Keratinocyte (primary cell): ENCODE results near the gene SCFD2. TPM values are rescaled to one million over a fixed set of nuclear protein-coding genes. Genes with fewer than 3 reads are reported as not detected.
"Not testable (repeated sequence)": the region's sequence is repeated elsewhere in the genome, so short reads cannot be mapped to it uniquely, and the experiment has no call there.

ENCODE experiments used
- DNase-seq: peaks from one replicate; pipeline ENCODE4 v3.0.0-alpha.2; 2011; ENCODE audit warnings: low read depth, missing footprints, low spot score
- FAIRE-seq: peaks from 2 replicates; lab custom pipeline; 2011; peaks lifted over from hg19 to GRCh38; lab: Jason Lieb, UNC
- H2AFZ ChIP-seq: 2 replicates; pipeline ENCODE4 v1.6.0; 2012; ENCODE audit warnings: low read length, control low read depth, inconsistent platforms; ENCODE audit not compliant: control insufficient read depth
- H3K27ac ChIP-seq: 2 replicates; pipeline ENCODE4 v1.5.1; 2011; ENCODE audit warnings: low read length; ENCODE audit not compliant: control insufficient read depth, insufficient read depth
- H3K27me3 ChIP-seq: 3 replicates; pipeline ENCODE4 v1.6.0; 2011; ENCODE audit warnings: low read length; ENCODE audit not compliant: control insufficient read depth, insufficient read depth; ENCODE audit errors: extremely low read depth
- H3K36me3 ChIP-seq, 2 experiments: 2 replicates in 1 of 2; 3 replicates in 1 of 2; pipeline ENCODE4 v1.5.1; 2011; ENCODE audit warnings: low read length in 2 of 2, mild to moderate bottlenecking in 1 of 2; ENCODE audit not compliant: control insufficient read depth in 2 of 2, insufficient read depth in 2 of 2; ENCODE audit errors: extremely low read depth in 1 of 2
- H3K4me1 ChIP-seq: 3 replicates; pipeline ENCODE4 v1.5.1; 2011; ENCODE audit warnings: low read length; ENCODE audit not compliant: control insufficient read depth, insufficient read depth; ENCODE audit errors: extremely low read depth
- H3K4me2 ChIP-seq: 3 replicates; pipeline ENCODE4 v1.6.0; 2011; ENCODE audit warnings: low read depth, low read length; ENCODE audit not compliant: control insufficient read depth, insufficient read depth; ENCODE audit errors: extremely low read depth
- H3K4me3 ChIP-seq, 3 experiments: fragments of 200-600 bp in 1 of 3; sonication (generic) in 1 of 3; 2 replicates in 2 of 3; 3 replicates in 1 of 3; pipeline ENCODE4 v1.5.1; 2011 to 2016; ENCODE audit warnings: low read length in 3 of 3, mild to moderate bottlenecking in 3 of 3, control low read depth in 2 of 3, inconsistent platforms in 1 of 3, low read depth in 1 of 3, mixed read lengths in 1 of 3, mixed run types in 1 of 3, moderate library complexity in 1 of 3; ENCODE audit not compliant: control insufficient read depth in 2 of 3, insufficient read depth in 2 of 3; ENCODE audit errors: extremely low read depth in 1 of 3
- H3K79me2 ChIP-seq: 2 replicates; pipeline ENCODE4 v1.6.0; 2012; ENCODE audit warnings: low read length; ENCODE audit not compliant: control insufficient read depth, insufficient read depth
- H3K9ac ChIP-seq: 3 replicates; pipeline ENCODE4 v1.6.0; 2011; ENCODE audit warnings: low read length; ENCODE audit not compliant: control insufficient read depth, insufficient read depth; ENCODE audit errors: extremely low read depth
- H3K9me1 ChIP-seq: 3 replicates; pipeline ENCODE4 v1.6.0; 2011; ENCODE audit warnings: low read length; ENCODE audit not compliant: control insufficient read depth, insufficient read depth; ENCODE audit errors: extremely low read depth
- H3K9me3 ChIP-seq: 2 replicates; pipeline ENCODE4 v1.5.1; 2012; ENCODE audit warnings: low read depth, low read length; ENCODE audit not compliant: control insufficient read depth
- H4K20me1 ChIP-seq: 3 replicates; pipeline ENCODE4 v1.6.0; 2011; ENCODE audit warnings: low read length; ENCODE audit not compliant: control insufficient read depth, insufficient read depth; ENCODE audit errors: extremely low read depth
- CTCF ChIP-seq, 3 experiments: IDR thresholded peaks in 1 of 3; conservative IDR thresholded peaks in 1 of 3; optimal IDR thresholded peaks in 1 of 3; 2 replicates in 2 of 3; 3 replicates in 1 of 3; pipeline versions ENCODE3 to v1.5.1; 2011; ENCODE audit warnings: low read length in 3 of 3, mild to moderate bottlenecking in 3 of 3, moderate library complexity in 2 of 3, control low read depth in 1 of 3, inconsistent platforms in 1 of 3; ENCODE audit not compliant: insufficient read depth in 2 of 3; ENCODE audit errors: extremely low read depth in 1 of 3
- EZH2 ChIP-seq: IDR thresholded peaks from one replicate; pipeline ENCODE4 v1.6.1; 2012; ENCODE audit warnings: inconsistent platforms, mild to moderate bottlenecking, low read length, moderate library complexity
- dilution Hi-C: fragments of 300-500 bp; cut with MboI; formaldehyde crosslinking; loops from one replicate; pipeline ENCODE4 v1.7.0; 2020; ENCODE audit warnings: low sequenced_read_pairs; ENCODE audit not compliant: extremely low pct_ligation_motif_present
- polyA plus RNA-seq, 5 experiments: library from polyadenylated mRNA; depleted of rRNA in 3 of 5; stranded (reverse) in 3 of 5; stranded (forward) in 1 of 5; unstranded in 1 of 5; fragments of >200 nt; gene quantifications; 1 replicate in 1 of 5; 2 replicates in 3 of 5; 3 replicates in 1 of 5; pipeline versions ENCODE4 v1.2.1 to v1.2.3, GENCODE V29; 2011 to 2012; ENCODE audit warnings: missing spikeins in 2 of 5, low read depth in 1 of 5, low replicate concordance in 1 of 5

SCFD2 gene
- polyA plus RNA-seq, 1 donor (not counting 4 experiments of a cell fraction or from before 2014, with no cell fraction given): 13.9 TPM

- Histone ChIP-seq H3K9ac (no peak overlapping the region), H3K9me1 (no peaks in the 10 kb centered on the region), H3K27ac (no peak overlapping the region), H3K79me2 (no peaks in the 10 kb centered on the region), H3K4me2 (no peak overlapping the region), H3K9me3 (no peaks in the 10 kb centered on the region), H3K4me3 (no peak overlapping the region), H4K20me1 (no peaks in the 10 kb centered on the region), H3K36me3 (peaks cover 0 to under 1% of the 10 kb centered on the region in 2 experiments), H3K4me1 (peaks cover 17% of the 10 kb centered on the region), H3K27me3 (no peaks in the 10 kb centered on the region), H2AFZ (no peak overlapping the region)
- DNase-seq (no peak), FAIRE-seq (no peak)
- TF ChIP-seq EZH2: no peak
- TF ChIP-seq CTCF (optimal IDR thresholded peaks at IDR 0.05 in 1 of 3, IDR thresholded peaks at IDR 0.05 in 1 of 3, conservative IDR thresholded peaks at IDR 0.05 in 1 of 3; ENCODE audit: extremely low read depth in 1 of 3, insufficient read depth in 2 of 3, low read length in 3 of 3): no peak
- dilution Hi-C loops: no loop called here
Observed at GRCh38 chr4:53348046-53348445, 17.8 kb downstream of the SCFD2 start.

GRCh38 chr4:53346920-53347852, 18.7 kb downstream of the SCFD2 start:
- H4K20me1 ChIP-seq: no peaks in the 10 kb centered on the region
- no peaks in the 10 kb centered on the region for H3K27me3 ChIP-seq
- peak overlapping the region; percentile 34 for H2AFZ ChIP-seq
- dilution Hi-C loops: no loop called here
- DNase-seq: no peak
- H3K9me3 ChIP-seq: no peaks in the 10 kb centered on the region
- no peaks in the 10 kb centered on the region for H3K9me1 ChIP-seq
- no peaks in the 10 kb centered on the region for H3K79me2 ChIP-seq
- peak overlapping the region; percentile 61 for H3K4me2 ChIP-seq
- no peaks in the 10 kb centered on the region for H3K36me3 ChIP-seq
- peak overlapping the region in 2 of 3 experiments; percentile 16 to 36 for H3K4me3 ChIP-seq
- peaks cover 17% of the 10 kb centered on the region for H3K4me1 ChIP-seq
- TF ChIP-seq EZH2: no peak
- TF ChIP-seq CTCF (optimal IDR thresholded peaks at IDR 0.05 in 1 of 3, IDR thresholded peaks at IDR 0.05 in 1 of 3, conservative IDR thresholded peaks at IDR 0.05 in 1 of 3; ENCODE audit: extremely low read depth in 1 of 3, insufficient read depth in 2 of 3, low read length in 3 of 3): peak in 1 of 3 experiments; percentile 10
- H3K9ac ChIP-seq: no peak overlapping the region
- FAIRE-seq: peak; percentile 81
- H3K27ac ChIP-seq: no peak overlapping the region

GRCh38 chr4:53346392-53346791, 19.5 kb downstream of the SCFD2 start:
- dilution Hi-C loops, H3K9me3 ChIP-seq, H3K79me2 ChIP-seq, H3K4me3 ChIP-seq, FAIRE-seq, H3K36me3 ChIP-seq, H2AFZ ChIP-seq, H3K4me2 ChIP-seq, H3K9ac ChIP-seq, H3K27me3 ChIP-seq, H3K27ac ChIP-seq, H4K20me1 ChIP-seq, H3K9me1 ChIP-seq, DNase-seq: not testable (repeated sequence)
- H3K4me1 ChIP-seq: peaks cover 17% of the 10 kb centered on the region
